ENCODE measurements around the gene SERPIND1.

DNA sequence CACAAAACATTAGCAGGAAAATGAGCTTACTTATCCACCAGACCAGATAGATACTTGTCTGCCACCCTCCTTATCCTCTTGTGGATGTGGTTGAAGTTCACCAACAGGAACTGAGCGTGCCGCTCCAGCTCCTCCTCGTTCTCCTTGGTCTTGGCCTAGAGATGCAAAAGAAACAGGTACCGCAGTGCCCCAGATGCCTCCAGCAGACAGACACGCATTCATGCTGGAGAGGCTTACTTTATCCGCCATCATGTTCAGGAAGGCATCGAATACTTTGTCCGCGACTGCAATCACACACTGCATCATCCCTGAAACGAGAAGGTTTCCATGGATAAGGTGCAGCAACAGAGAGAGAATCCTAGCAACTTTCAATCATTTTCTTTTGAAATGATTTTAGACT lies 21.0 kb upstream of the SERPIND1 start:
- TF ChIP-seq, protein P1, sequence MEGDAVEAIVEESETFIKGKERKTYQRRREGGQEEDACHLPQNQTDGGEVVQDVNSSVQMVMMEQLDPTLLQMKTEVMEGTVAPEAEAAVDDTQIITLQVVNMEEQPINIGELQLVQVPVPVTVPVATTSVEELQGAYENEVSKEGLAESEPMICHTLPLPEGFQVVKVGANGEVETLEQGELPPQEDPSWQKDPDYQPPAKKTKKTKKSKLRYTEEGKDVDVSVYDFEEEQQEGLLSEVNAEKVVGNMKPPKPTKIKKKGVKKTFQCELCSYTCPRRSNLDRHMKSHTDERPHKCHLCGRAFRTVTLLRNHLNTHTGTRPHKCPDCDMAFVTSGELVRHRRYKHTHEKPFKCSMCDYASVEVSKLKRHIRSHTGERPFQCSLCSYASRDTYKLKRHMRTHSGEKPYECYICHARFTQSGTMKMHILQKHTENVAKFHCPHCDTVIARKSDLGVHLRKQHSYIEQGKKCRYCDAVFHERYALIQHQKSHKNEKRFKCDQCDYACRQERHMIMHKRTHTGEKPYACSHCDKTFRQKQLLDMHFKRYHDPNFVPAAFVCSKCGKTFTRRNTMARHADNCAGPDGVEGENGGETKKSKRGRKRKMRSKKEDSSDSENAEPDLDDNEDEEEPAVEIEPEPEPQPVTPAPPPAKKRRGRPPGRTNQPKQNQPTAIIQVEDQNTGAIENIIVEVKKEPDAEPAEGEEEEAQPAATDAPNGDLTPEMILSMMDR (IDR thresholded peaks at IDR 0.05): no peak
- no peak for TF ChIP-seq POLR2AphosphoS5 (IDR thresholded peaks at IDR 0.05)

All from prostate gland (tissue), 2 donors.